A549 (cell line): ENCODE results near the gene TEX264. TPM values are rescaled to one million over a fixed set of nuclear protein-coding genes. Genes with fewer than 3 reads are reported as not detected.
A peak's percentile ranks its signal among the peaks of the same experiment; 100 is the strongest.
"Not testable (repeated sequence)": the region's sequence is repeated elsewhere in the genome, so short reads cannot be mapped to it uniquely, and the experiment has no call there.

ENCODE experiments used
- ATAC-seq, 2 experiments: fragments of 200-7000 bp in 1 of 2; fragments of >200 bp in 1 of 2; cut with Nextera tagmentation in 1 of 2; cut with Tn5 transposase in 1 of 2; 3 replicates each; pipeline versions ENCODE4 v1.8.0 to v1.9.1; 2018 to 2020; ENCODE audit warnings: mild to moderate bottlenecking in 1 of 2, moderate library complexity in 1 of 2
- CTCF ChIA-PET: fragments of 300-600 bp; sonication (Branson Sonifier 250); formaldehyde crosslinking; extraction: SDS; loops from one replicate; lab custom pipeline; 2021; ENCODE audit warnings: antibody characterized with exemption, inconsistent platforms; lab: Yijun Ruan, JAX
- POLR2A ChIA-PET: fragments of 350-600 bp; formaldehyde crosslinking; extraction: SDS; loops from one replicate; lab custom pipeline; 2021; ENCODE audit warnings: antibody characterized with exemption, inconsistent platforms; lab: Yijun Ruan, JAX
- DNase-seq, 2 experiments: peaks; one replicate each; pipeline versions ENCODE4 v3.0.0 to v3.0.0-alpha.2; 2011 to 2016; ENCODE audit warnings: low read depth in 1 of 2, low spot score in 1 of 2
- FAIRE-seq: peaks from 2 replicates; lab custom pipeline; 2011; peaks lifted over from hg19 to GRCh38; lab: Jason Lieb, UNC
- H3K27ac ChIP-seq, 2 experiments: fragments of >200 bp; sonication (Bioruptor Twin); formaldehyde crosslinking; 3 replicates each; pipeline ENCODE4 v1.5.1; 2016 to 2017
- H3K4me1 ChIP-seq: fragments of >200 bp; sonication (Bioruptor Twin); formaldehyde crosslinking; 3 replicates; pipeline ENCODE4 v1.6.1; 2016
- H3K4me2 ChIP-seq: fragments of >200 bp; sonication (Bioruptor Twin); formaldehyde crosslinking; 3 replicates; pipeline ENCODE4 v1.6.1; 2016
- H3K4me3 ChIP-seq: fragments of >200 bp; sonication (Bioruptor Twin); formaldehyde crosslinking; 3 replicates; pipeline ENCODE4 v1.5.1; 2016
- H3K9me3 ChIP-seq: fragments of >200 bp; sonication (Bioruptor Twin); formaldehyde crosslinking; 3 replicates; pipeline ENCODE4 v1.6.1; 2016
- BHLHE40 ChIP-seq: IDR thresholded peaks from 2 replicates; pipeline ENCODE4 v1.6.1; 2012; ENCODE audit warnings: low read depth, low read length, inconsistent platforms
- CBX2 ChIP-seq: fragments of 200-600 bp; sonication (generic); IDR thresholded peaks from 2 replicates; pipeline ENCODE4 v1.6.1; 2016; ENCODE audit warnings: low read depth, mild to moderate bottlenecking, borderline replicate concordance
- CBX8 ChIP-seq: fragments of 200-600 bp; sonication (generic); IDR thresholded peaks from 2 replicates; pipeline ENCODE4 v1.6.1; 2016
- EP300 ChIP-seq, 2 experiments: fragments of >200 bp; sonication (Bioruptor Twin); formaldehyde crosslinking; IDR thresholded peaks; 2 replicates in 1 of 2; 3 replicates in 1 of 2; pipeline ENCODE4 v1.6.1; 2016 to 2017
- HDAC2 ChIP-seq: fragments of 200-600 bp; sonication (generic); IDR thresholded peaks from 2 replicates; pipeline ENCODE4 v1.6.1; 2016
- HOXB13 ChIP-seq: fragments of 250-450 bp; sonication (Bioruptor Pico); IDR thresholded peaks from 2 replicates; pipeline ENCODE4 v1.5.0; 2020; ENCODE audit warnings: low read depth, mild to moderate bottlenecking, moderate library complexity
- JUNB ChIP-seq: fragments of >200 bp; sonication (Bioruptor Twin); formaldehyde crosslinking; IDR thresholded peaks from 2 replicates; pipeline ENCODE4 v1.6.1; 2016
- MAZ ChIP-seq: fragments of 150-350 bp; IDR thresholded peaks from 2 replicates; pipeline ENCODE4 v1.6.1; 2014; ENCODE audit warnings: antibody characterized with exemption, low read depth, low read length, borderline replicate concordance
- NFE2L2 ChIP-seq: fragments of 150-350 bp; conservative IDR thresholded peaks from 2 replicates; pipeline ENCODE4 v1.6.1; 2014; ENCODE audit warnings: low read length
- NPAS2 ChIP-seq: fragments of 250-450 bp; sonication (Bioruptor Pico); IDR thresholded peaks from 2 replicates; pipeline ENCODE4 v1.8.0; 2022; ENCODE audit warnings: mild to moderate bottlenecking, moderate library complexity, borderline replicate concordance
- NR3C1 ChIP-seq: fragments of >200 bp; sonication (Bioruptor Twin); formaldehyde crosslinking; IDR thresholded peaks from 3 replicates; pipeline ENCODE4 v1.6.1; 2017
- POLR2AphosphoS2 ChIP-seq: conservative IDR thresholded peaks from 2 replicates; pipeline ENCODE4 v1.6.1; 2012; ENCODE audit warnings: low read length, improper control_type of control experiment, inconsistent platforms
- RCOR1 ChIP-seq: fragments of 150-350 bp; IDR thresholded peaks from 2 replicates; pipeline ENCODE4 v1.6.1; 2014; ENCODE audit warnings: antibody characterized with exemption, low read length, low read depth
- RFX5 ChIP-seq: fragments of 450-650 bp; IDR thresholded peaks from 2 replicates; pipeline ENCODE4 v1.7.1; 2014; ENCODE audit warnings: antibody characterized with exemption, mild to moderate bottlenecking, moderate library complexity
- TP53 ChIP-seq: fragments of 250-450 bp; sonication (Bioruptor Pico); IDR thresholded peaks from 2 replicates; pipeline ENCODE4 v1.5.0; 2021; ENCODE audit warnings: mild to moderate bottlenecking, moderate library complexity
- ZC3H11A ChIP-seq: fragments of 450-650 bp; IDR thresholded peaks from 2 replicates; pipeline ENCODE4 v1.6.1; 2014; ENCODE audit warnings: antibody characterized with exemption, mild to moderate bottlenecking
- ZFP36 ChIP-seq: fragments of 450-650 bp; IDR thresholded peaks from 2 replicates; pipeline ENCODE4 v1.6.1; 2014; ENCODE audit warnings: borderline replicate concordance; ENCODE audit not compliant: partially characterized antibody
- ZNF302 ChIP-seq: fragments of 250-450 bp; sonication (Bioruptor Pico); IDR thresholded peaks from 2 replicates; pipeline ENCODE4 v1.9.0; 2021; ENCODE audit warnings: inconsistent platforms, mild to moderate bottlenecking, moderate library complexity
- ZSCAN20 ChIP-seq: fragments of 250-450 bp; sonication (Bioruptor Pico); IDR thresholded peaks from 2 replicates; pipeline ENCODE4 v1.8.0; 2022; ENCODE audit warnings: mild to moderate bottlenecking, moderate library complexity
- WGBS: methylation state at CpG from one replicate; pipeline ENCODE4 v1.1.6; 2017; ENCODE audit errors: missing lambda C conversion rate; 5-methylcytosine and 5-hydroxymethylcytosine counted together
- polyA plus RNA-seq, 4 experiments: library from polyadenylated mRNA; depleted of rRNA in 3 of 4; stranded (reverse); fragments of >200 nt; fragmentation: RNase III in 1 of 4; extraction: RNeasy Plus Mini Kit Qiagen cat#74134 plus additional on column Dnase treatment in 1 of 4; gene quantifications; 2 replicates in 3 of 4; 3 replicates in 1 of 4; pipeline ENCODE4 v1.2.3, GENCODE V29; 2011 to 2017
- TF ChIP-seq, protein P1 (sequence below): IDR thresholded peaks from 2 replicates; pipeline ENCODE4 v1.6.1; 2012
- TF ChIP-seq, protein P2 (sequence below): fragments of >200 bp; sonication (Bioruptor Twin); formaldehyde crosslinking; IDR thresholded peaks from 3 replicates; pipeline ENCODE4 v1.5.1; 2016
- TF ChIP-seq, protein P3 (sequence below): fragments of >200 bp; sonication (Bioruptor Twin); formaldehyde crosslinking; IDR thresholded peaks from 3 replicates; pipeline ENCODE4 v1.6.1; 2016

TEX264 gene
- polyA plus RNA-seq, 2 of the 4 experiments (the other 2 are of a cell fraction): 47.9 to 54.7 TPM

DNA sequence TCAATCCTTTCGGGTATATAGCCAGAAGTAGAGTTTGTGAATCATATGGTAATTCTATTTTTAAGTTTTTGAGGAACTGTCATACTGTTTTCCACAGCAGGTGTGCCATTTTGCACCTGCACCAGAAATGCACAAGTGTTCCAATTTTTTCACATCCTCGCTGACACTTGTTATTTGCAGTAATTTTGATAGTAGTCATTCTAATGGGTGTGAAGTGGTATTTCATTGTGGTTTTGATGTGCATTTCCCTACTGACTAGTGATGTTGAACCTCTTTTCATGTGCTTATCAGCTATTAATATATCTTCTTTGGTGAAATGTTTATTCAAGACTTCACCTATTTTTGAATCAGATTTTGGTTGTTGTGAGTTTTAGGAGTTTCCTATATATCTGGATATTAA lies 64.9 kb downstream of the TEX264 start:
- TF ChIP-seq HOXB13 (CRISPR knock-in tag) (no peak), EP300 (IDR thresholded peaks at IDR 0.05) (no peak), RCOR1 (no peak), MAZ (no peak), ZC3H11A (no peak), ZSCAN20 (no peak), BHLHE40 (no peak), ZFP36 (no peak), CBX8 (no peak), JUNB (no peak), RFX5 (no peak), NFE2L2 (no peak), TP53 (CRISPR knock-in tag) (no peak), NPAS2 (no peak), CBX2 (no peak)
- TF ChIP-seq, protein P1, sequence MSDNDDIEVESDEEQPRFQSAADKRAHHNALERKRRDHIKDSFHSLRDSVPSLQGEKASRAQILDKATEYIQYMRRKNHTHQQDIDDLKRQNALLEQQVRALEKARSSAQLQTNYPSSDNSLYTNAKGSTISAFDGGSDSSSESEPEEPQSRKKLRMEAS: no peak
- TF ChIP-seq, protein P2, sequence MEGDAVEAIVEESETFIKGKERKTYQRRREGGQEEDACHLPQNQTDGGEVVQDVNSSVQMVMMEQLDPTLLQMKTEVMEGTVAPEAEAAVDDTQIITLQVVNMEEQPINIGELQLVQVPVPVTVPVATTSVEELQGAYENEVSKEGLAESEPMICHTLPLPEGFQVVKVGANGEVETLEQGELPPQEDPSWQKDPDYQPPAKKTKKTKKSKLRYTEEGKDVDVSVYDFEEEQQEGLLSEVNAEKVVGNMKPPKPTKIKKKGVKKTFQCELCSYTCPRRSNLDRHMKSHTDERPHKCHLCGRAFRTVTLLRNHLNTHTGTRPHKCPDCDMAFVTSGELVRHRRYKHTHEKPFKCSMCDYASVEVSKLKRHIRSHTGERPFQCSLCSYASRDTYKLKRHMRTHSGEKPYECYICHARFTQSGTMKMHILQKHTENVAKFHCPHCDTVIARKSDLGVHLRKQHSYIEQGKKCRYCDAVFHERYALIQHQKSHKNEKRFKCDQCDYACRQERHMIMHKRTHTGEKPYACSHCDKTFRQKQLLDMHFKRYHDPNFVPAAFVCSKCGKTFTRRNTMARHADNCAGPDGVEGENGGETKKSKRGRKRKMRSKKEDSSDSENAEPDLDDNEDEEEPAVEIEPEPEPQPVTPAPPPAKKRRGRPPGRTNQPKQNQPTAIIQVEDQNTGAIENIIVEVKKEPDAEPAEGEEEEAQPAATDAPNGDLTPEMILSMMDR: no peak
- TF ChIP-seq, protein P3, sequence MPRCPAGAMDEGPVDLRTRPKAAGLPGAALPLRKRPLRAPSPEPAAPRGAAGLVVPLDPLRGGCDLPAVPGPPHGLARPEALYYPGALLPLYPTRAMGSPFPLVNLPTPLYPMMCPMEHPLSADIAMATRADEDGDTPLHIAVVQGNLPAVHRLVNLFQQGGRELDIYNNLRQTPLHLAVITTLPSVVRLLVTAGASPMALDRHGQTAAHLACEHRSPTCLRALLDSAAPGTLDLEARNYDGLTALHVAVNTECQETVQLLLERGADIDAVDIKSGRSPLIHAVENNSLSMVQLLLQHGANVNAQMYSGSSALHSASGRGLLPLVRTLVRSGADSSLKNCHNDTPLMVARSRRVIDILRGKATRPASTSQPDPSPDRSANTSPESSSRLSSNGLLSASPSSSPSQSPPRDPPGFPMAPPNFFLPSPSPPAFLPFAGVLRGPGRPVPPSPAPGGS: no peak
- H3K9me3 ChIP-seq: no peaks in the 10 kb centered on the region
- WGBS: 5% methylated on average over 2 of the region's 2 CpGs
- H3K4me2 ChIP-seq: no peak overlapping the region
- no peak overlapping the region for H3K27ac ChIP-seq
- H3K4me3 ChIP-seq: no peak overlapping the region
- POLR2A ChIA-PET: no interaction called here
- no peak for DNase-seq
- FAIRE-seq: no peak
- H3K4me1 ChIP-seq: no peaks in the 10 kb centered on the region
- no peak for ATAC-seq
- CTCF ChIA-PET: interaction anchor here (1.3 kb wide), 1 partner anchor 64 kb away, joined by 3 read pairs; no protein-coding TSS in a partner anchor

DNA sequence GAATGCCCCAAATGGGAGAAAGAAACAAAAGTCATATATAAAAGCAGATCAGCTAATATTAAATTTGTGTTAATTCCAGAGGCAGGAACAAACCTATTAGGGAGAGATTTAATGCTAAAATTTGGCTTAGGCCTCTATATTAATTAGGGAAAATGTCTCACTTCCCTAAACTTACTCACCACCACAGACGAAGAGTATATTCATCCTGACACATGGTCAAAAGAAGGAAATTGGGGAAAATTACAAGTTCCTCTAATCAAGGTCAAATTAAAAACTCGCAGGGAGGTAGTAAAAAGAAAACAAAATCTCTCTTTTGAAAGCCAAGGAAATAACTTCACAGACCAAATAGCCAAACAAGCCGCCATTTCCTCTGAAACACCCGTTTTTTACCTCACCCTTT lies 68.1 kb downstream of the TEX264 start:
- POLR2A ChIA-PET: no interaction called here

DNA sequence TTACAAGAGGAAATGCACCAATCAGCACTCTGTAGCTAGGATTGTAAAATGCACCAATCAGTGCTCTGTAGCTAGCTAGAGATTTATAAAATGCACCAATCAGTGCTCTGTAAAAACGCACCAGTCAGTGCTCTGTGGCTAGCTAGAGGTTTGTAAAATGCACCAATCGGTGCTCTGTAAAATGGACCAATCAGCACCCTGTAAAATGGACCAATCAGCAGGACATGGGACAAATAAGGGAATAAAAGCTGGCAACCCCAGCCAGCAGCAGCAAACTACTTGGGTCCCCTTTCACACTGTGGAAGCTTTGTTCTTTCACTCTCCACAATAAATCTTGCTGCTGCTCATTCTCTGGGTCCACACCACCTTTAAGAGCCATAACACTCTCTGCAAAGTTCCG lies 71.3 kb downstream of the TEX264 start:
- H3K4me2 ChIP-seq, H3K4me1 ChIP-seq, H3K4me3 ChIP-seq, H3K27ac ChIP-seq, FAIRE-seq, POLR2A ChIA-PET, H3K9me3 ChIP-seq, ATAC-seq, DNase-seq: not testable (repeated sequence)
- WGBS: 36% methylated on average over 3 of the region's 3 CpGs
- CTCF ChIA-PET: interaction anchor here (1.7 kb wide), 1 partner anchor 58 kb away, joined by 3 read pairs; no protein-coding TSS in a partner anchor

More for the DNA sequence above, 68.1 kb downstream of the TEX264 start:
- DNase-seq (no peak), FAIRE-seq (no peak), ATAC-seq (no peak)
- Histone ChIP-seq H3K4me2 (no peak overlapping the region), H3K27ac (no peak overlapping the region), H3K9me3 (0 out of 3 replicates have a peak, but pooled peaks cover 2% of the 10 kb centered on the region), H3K4me3 (no peak overlapping the region), H3K4me1 (no peaks in the 10 kb centered on the region)
- 25% methylated on average over 4 of the region's 4 CpGs for WGBS
- CTCF ChIA-PET: no interaction called here
- TF ChIP-seq TP53 (CRISPR knock-in tag): no peak
- TF ChIP-seq, protein P3: no peak
- no peak for TF ChIP-seq CBX8
- TF ChIP-seq ZNF302 (CRISPR knock-in tag): no peak
- TF ChIP-seq HOXB13 (CRISPR knock-in tag): no peak
- no peak for TF ChIP-seq ZSCAN20
- TF ChIP-seq HDAC2: no peak
- no peak for TF ChIP-seq NR3C1
- no peak for TF ChIP-seq POLR2AphosphoS2
- TF ChIP-seq NFE2L2: no peak

DNA sequence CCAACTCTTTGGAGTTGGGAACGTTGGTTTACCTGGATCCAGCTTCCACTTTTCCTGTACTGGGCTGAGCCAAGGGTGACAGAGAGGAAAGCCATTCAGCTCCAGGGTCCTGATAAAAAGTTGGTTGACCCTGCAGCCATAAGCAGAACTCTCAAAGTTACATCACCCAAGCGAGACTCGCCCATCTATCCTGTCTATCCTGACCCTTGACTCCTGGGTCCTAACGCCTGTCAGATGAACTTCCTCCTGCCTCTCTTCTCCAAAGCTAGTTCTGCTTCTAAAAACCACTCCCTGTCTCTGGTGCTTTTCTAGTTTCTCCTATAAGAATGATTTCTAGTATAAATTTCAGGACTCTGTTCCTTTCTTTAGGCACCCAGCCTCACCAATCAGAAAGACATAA lies 71.9 kb downstream of the TEX264 start:
- FAIRE-seq, POLR2A ChIA-PET, H3K9me3 ChIP-seq, H3K27ac ChIP-seq, ATAC-seq, H3K4me1 ChIP-seq, H3K4me3 ChIP-seq: not testable (repeated sequence)
- CTCF ChIA-PET: interaction anchor here (0.9 to 1.7 kb wide), 2 partner anchors 57 to 77 kb away, joined by 3 read pairs; no protein-coding TSS in a partner anchor
- peak in 1 of 2 experiments; percentile 6 for DNase-seq
- 6% methylated on average over 3 of the region's 4 CpGs for WGBS
- H3K4me2 ChIP-seq: 0 out of 3 replicates have a peak overlapping the region, but pooled peaks have one; percentile 14
